Natural killer cell treated with Interleukin-12 subunit alpha and Interleukin-12 subunit beta and Interleukin-15 and Interleukin-18, amount 100 ng/mL, for 72 hours (primary cell): ENCODE measurements around the gene P2RY2. TPM values are rescaled to one million over a fixed set of nuclear protein-coding genes. Genes with fewer than 3 reads are reported as not detected.

Experiments used
- ATAC-seq, 2 donors: fragments of 150-1000 bp; cut with Tn5 transposase in 1 of 2; sonication (Bioruptor Pico), chemical (Tn5 transposase) in 1 of 2; 2 replicates each; pipeline ENCODE4 v1.10.0; 2021
- DNase-seq: peaks from one replicate; pipeline ENCODE4 v3.0.0; 2022; ENCODE audit warnings: low spot score
- H3K27ac Mint-ChIP-seq, 2 donors: 1 replicate in 1 of 2; 2 replicates in 1 of 2; pipeline ENCODE4 v1.8.0; 2022; ENCODE audit warnings: mixed read lengths in 2 of 2, mild to moderate bottlenecking in 1 of 2, moderate library complexity in 1 of 2
- H3K27me3 Mint-ChIP-seq, 2 donors: 1 replicate in 1 of 2; 2 replicates in 1 of 2; pipeline ENCODE4 v1.8.0; 2022; ENCODE audit warnings: mixed read lengths in 2 of 2
- H3K36me3 Mint-ChIP-seq: one replicate; pipeline ENCODE4 v1.8.0; 2022; ENCODE audit warnings: mixed read lengths
- H3K4me1 Mint-ChIP-seq, 2 donors: 1 replicate in 1 of 2; 2 replicates in 1 of 2; pipeline ENCODE4 v1.8.0; 2022; ENCODE audit warnings: low read depth in 2 of 2, mixed read lengths in 2 of 2, mild to moderate bottlenecking in 1 of 2
- H3K4me3 Mint-ChIP-seq: one replicate; pipeline ENCODE4 v1.8.0; 2022; ENCODE audit warnings: mixed read lengths
- H3K9me3 Mint-ChIP-seq: 2 replicates; pipeline ENCODE4 v1.8.0; 2022; ENCODE audit warnings: mixed read lengths
- total RNA-seq, 2 donors: library from RNA; stranded (reverse); gene quantifications; one replicate each; pipeline ENCODE4 v1.2.3, GENCODE V29; 2022

Gene P2RY2
- under 1 TPM in 1 of 2 donors, not detected in 1; 0.20 TPM for total RNA-seq

DNA sequence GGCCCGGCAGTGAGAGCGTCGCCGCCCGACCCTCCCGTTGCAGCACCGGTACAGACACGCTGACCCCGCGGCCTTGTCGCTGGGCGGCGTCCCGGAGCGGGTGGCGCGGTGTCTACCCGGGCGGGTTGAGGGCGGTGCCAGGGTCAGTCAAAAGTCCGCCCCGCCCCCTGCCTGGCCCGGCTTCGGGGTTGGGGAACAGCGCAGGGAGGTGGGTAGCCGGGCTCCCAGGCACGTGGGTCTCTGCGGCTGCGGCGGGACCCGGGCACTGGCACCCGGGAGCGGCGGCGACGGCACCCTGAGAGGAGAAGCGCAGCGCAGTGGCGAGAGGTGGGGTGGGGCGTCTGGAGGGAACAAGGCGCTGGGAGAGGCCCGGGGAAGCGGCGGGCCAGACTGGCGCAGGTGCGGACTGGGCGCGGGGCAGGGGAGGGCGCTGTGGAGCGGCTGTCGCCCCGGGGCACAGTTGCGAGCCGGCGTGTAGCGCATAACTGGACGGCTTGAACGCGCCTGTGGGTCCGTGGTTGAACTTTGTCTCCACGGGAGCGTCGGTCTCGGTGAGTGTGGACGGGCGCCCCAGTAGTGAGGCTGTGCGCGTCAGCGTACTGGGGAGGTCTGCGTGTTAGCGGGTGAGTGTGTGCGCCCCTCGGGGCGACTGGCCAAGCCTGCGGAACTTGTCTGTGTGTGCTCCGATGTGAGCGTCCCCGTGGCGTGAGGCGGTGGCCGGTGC is at the start of gene P2RY2:
TSS of gene P2RY2 (plus strand) at position 176 of the 724 bp plus-strand sequence. CDS start 15,879 bp downstream, outside the sequence.
- DNase-seq (peak; percentile 60), ATAC-seq (peak; percentile 76 to 80)
- H3K27ac Mint-ChIP-seq = no peak within 1 kb of the TSS
- peaks cover 17 to 20% of the 10 kb centered on the region in 2 donors for H3K27me3 Mint-ChIP-seq
- H3K9me3 Mint-ChIP-seq = no peaks in the 10 kb centered on the region
- peak within 1 kb of the TSS; percentile 63 for H3K4me3 Mint-ChIP-seq
- no peaks in the 10 kb centered on the region for H3K36me3 Mint-ChIP-seq
- peaks cover 0 to 6% of the 10 kb centered on the region in 2 donors for H3K4me1 Mint-ChIP-seq

DNA sequence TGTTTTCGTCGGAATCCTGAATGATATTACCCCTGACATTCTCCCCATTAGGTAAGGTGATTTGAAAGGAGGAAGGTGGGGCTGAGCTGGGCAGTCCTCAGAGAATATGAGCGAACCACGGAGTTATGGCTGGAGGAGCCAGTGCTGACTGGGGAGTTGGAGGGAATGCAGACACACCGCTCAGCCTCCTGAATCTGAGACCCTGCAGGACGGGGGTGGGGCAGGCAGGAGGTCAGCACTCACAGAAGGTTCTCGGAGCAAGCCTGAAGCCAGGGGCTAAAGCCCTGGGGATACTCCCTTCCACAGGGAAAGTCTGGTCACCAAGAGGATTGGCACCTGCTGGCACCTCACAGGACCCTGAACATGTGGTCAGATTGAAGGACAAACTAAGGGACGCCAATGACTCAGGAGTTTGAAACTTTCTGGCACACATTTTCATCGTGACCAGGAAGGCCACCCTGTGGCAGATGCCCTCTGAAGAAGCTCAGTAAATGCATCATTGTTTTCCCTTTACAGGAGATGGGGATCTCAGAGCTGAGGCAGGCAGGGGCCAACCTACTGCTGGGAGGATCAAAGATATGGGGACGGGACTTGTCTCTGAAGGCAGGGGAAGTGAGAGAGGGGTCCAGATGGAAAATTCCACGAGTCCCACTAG is 49.0 kb upstream of the P2RY2 start:
- H3K36me3 Mint-ChIP-seq = no peaks in the 10 kb centered on the region
- H3K9me3 Mint-ChIP-seq = no peaks in the 10 kb centered on the region
- H3K4me1 Mint-ChIP-seq = peaks cover 0 to 2% of the 10 kb centered on the region in 2 donors
- H3K27me3 Mint-ChIP-seq = no peaks in the 10 kb centered on the region
- no peak for ATAC-seq
- H3K4me3 Mint-ChIP-seq = no peak overlapping the region
- no peak for DNase-seq
- H3K27ac Mint-ChIP-seq = peak overlapping the region in 1 of 2 donors; percentile 1

DNA sequence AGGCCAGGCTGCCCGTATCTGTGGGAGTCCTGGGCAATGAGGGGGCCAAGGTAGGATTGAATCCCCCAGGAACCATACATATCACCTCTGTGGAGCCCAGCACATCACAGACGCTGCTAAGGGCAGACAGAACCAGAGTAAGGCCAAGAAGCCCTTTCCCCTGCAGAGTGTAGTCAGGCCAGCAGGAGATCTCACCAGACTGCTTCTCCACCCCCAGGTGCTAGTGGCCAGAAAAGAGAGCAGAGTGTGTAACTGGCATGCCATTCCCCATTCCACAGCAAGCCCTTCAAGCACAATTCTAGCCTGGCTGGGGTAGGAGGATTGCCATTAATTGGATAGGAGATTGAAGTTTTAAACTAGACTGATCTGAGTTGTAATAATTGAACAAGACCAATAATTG is 47.9 kb upstream of the P2RY2 start:
- peaks cover 2 to 6% of the 10 kb centered on the region in 2 donors for H3K4me1 Mint-ChIP-seq
- ATAC-seq (no peak), DNase-seq (no peak)
- H3K4me3 Mint-ChIP-seq = no peak overlapping the region
- peak overlapping the region in 1 of 2 donors; percentile 8 for H3K27ac Mint-ChIP-seq
- no peaks in the 10 kb centered on the region for H3K36me3 Mint-ChIP-seq
- H3K9me3 Mint-ChIP-seq = no peaks in the 10 kb centered on the region
- no peaks in the 10 kb centered on the region for H3K27me3 Mint-ChIP-seq

DNA sequence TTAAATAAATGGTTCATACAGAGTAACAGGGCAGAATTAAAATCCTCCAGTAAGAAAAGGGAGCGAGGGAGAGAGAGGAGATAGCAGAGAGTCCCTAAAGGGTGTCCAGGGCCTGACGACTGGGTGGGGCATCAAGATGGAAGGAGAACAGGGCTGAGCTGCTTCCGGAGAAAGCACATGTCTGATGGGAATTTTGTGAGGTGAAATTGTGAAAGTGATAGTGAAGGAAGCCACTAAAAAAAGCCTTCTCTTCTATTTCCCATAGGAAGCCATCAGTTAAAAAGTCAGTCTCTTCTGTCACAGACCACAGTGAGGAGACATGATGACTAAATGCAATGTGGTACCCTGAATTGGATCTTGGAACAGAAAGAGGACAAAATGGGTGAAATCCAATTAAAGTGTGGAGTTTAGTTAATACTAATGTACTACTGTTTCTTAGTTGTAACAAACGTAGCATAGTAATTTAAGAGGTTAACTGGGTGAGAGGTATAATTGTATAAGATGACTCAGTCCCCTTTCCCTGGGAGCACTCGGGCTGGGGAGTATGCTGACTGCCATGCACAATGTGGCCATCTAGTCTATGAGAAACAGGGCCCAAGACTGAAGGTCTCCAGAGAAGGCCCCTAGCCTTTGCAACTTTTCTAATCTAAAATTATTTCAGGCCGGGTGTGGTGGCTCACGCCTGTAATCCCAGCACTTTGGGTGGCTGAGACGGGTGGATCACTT is 46.5 kb upstream of the P2RY2 start:
- Mint-ChIP-seq H3K9me3 (no peaks in the 10 kb centered on the region), H3K4me3 (no peak overlapping the region), H3K27ac (peak overlapping the region in 1 of 2 donors; percentile 8), H3K27me3 (no peaks in the 10 kb centered on the region), H3K36me3 (no peaks in the 10 kb centered on the region), H3K4me1 (peaks cover 6% of the 10 kb centered on the region in 2 donors)
- DNase-seq = no peak
- ATAC-seq = no peak

DNA sequence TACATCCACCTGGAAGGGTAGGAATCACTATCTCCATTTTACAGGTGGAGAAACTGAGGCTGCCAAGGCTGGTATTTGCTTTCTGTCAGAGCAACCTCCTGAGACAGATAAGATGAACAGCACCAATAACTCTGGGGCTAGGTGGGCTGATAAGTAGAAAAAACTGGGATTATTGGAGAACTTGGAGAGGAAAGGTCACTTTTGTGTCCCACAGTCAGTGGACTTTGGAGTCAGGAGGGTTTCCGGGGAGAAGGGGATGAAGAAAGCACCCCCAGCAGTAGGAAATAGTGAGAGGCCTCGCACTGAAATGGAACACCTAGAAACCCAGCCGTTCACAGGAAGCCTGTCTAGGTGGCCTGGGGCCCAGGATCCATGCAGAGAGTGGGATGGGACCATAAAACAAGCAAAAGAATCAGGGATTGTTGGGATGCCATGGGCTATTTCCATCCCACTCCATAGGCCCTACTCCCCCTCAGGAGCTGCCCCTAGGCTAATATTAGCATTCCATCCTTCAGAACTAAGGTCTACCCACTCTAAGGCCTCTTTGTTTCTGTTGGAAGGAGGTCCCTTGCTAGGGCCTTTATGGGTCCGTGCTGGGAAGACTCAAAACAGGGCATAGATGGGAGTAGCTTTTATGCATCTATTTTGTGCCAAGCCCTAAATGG is 45.0 kb upstream of the P2RY2 start:
- H3K36me3 Mint-ChIP-seq = no peaks in the 10 kb centered on the region
- H3K27ac Mint-ChIP-seq = peak overlapping the region in 1 of 2 donors; percentile 24
- peaks cover 8 to 13% of the 10 kb centered on the region in 2 donors for H3K4me1 Mint-ChIP-seq
- peaks cover 0 to under 1% of the 10 kb centered on the region in 2 donors for H3K27me3 Mint-ChIP-seq
- DNase-seq (no peak), ATAC-seq (no peak)
- H3K9me3 Mint-ChIP-seq = no peaks in the 10 kb centered on the region
- no peak overlapping the region for H3K4me3 Mint-ChIP-seq

DNA sequence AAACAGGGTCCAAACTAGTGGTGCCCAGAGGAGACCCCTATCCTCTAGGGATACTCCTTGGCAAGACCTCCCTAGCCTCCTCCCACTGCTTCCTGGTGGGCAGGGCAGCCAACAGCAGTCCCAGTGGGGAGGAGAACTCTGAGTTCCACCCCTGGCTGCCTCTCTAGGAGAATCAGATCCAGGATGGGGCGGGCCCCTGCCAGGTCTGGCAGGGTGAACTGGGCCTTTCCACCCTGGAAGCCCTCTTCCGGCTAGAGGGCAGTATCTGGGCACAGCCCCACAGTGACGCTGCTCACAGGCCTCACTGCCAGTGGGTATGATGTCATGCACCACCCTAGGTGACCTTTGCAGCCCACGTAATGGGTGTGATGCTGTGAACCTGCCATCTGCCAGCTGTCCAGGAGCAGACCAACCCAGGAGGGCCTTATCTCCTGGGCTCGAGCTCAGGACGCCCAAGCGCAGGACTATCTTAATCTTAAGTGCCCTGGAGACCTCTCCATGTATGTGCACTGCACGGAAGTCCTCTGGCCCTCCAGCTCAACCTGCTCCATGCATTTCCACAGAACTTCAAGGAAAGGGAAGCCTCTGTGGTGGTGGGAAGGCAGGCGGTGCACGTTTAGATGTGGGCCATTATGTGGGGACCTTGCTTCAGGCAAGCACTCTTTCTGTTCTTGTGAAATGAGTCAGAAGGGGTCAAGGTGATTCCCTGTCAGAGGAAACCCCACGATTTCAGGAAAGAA is 44.2 kb upstream of the P2RY2 start:
- ATAC-seq = no peak
- peak overlapping the region in 1 of 2 donors; percentile 51 for H3K27ac Mint-ChIP-seq
- H3K27me3 Mint-ChIP-seq = peaks cover 0 to 3% of the 10 kb centered on the region in 2 donors
- H3K4me3 Mint-ChIP-seq = no peak overlapping the region
- H3K9me3 Mint-ChIP-seq = no peaks in the 10 kb centered on the region
- no peaks in the 10 kb centered on the region for H3K36me3 Mint-ChIP-seq
- no peak for DNase-seq
- H3K4me1 Mint-ChIP-seq = peaks cover 11 to 16% of the 10 kb centered on the region in 2 donors

DNA sequence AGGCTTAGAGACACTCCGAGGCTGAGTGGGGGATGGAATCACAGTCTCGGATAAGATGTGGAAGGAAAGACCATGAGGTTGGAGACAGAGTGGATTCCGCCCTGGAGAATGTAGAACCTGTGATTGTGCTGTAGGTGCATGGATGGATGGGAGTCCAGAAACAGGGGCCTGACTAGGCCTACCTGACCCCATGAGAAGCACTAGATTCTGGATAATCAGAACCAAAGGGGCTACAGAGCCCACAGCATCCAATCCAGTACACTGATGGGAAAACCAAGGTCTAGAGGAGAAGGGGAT is 43.6 kb upstream of the P2RY2 start:
- ATAC-seq (no peak), DNase-seq (no peak)
- Mint-ChIP-seq H3K27me3 (peaks cover 0 to 3% of the 10 kb centered on the region in 2 donors), H3K36me3 (no peaks in the 10 kb centered on the region), H3K4me3 (no peak overlapping the region), H3K4me1 (peaks cover 11 to 16% of the 10 kb centered on the region in 2 donors), H3K9me3 (no peaks in the 10 kb centered on the region), H3K27ac (peak overlapping the region in 1 of 2 donors; percentile 51)

DNA sequence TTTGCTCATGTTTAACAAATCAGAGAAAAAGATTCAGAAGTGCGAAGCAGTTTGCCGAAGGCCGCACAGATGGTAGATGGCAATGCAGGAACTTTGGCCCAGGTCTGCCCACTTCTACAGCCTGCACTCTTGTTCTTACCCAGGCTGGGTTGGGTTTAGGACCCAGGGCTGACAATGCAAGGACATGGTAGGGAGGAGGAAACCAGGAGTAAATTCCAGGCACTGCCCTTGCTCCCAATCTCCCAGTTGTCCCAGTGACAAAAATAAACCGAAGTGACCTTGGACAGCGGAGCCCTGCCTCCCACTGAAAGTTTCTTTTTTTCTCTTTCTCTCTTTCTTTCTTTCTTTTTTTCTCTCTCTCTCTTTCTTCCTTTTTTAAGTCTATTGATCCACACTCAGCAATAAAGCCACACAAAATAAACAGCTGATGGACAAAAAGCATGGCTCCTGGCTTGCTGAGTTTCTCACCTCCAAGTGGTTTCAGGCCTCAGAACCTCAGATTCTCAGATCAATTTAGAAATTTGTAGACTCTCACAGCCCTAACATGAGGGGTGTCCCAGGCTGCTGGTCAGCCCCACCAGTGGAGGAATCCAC is 42.4 kb upstream of the P2RY2 start:
- no peak for ATAC-seq
- no peak for DNase-seq
- Mint-ChIP-seq H3K27me3 (peaks cover 0 to 3% of the 10 kb centered on the region in 2 donors), H3K9me3 (no peaks in the 10 kb centered on the region), H3K36me3 (no peaks in the 10 kb centered on the region), H3K27ac (peak overlapping the region in 1 of 2 donors; percentile 29), H3K4me1 (peaks cover 11 to 16% of the 10 kb centered on the region in 2 donors), H3K4me3 (no peak overlapping the region)

DNA sequence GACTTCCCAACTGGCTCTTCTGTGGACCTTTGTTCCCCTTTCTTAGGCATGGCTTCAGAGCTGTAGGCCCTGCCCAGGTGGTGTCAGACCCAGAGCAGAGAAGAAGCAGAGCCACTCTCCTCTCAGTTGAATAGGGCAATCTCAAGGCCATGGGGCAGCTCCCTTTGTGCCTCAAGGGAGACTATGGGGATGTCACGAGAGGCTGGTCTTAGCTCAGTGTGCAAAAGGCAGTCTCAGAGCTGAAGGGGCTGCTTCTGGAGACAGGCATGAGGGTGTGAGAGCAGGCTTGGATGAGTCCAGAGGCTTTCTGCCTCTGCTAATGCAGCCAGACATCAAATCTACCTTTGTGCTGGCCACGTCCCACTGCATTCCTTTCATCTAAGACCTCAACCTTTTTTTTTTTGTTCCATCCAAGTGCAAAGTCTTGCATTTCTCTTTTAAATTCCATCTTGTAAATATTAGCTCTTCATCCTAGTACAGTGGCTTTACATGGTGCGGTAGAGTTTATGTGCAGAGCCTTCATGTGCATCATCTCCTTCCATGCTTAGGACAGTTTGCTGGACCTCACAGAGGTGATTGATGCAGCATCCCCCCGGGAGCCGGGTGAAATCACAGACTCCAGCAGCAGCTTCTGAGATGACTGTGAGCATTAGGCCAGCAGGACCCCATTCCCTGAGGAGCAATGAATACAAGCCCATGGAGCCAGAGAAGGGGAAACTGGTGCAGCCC is 41.8 kb upstream of the P2RY2 start:
- Mint-ChIP-seq H3K4me1 (peaks cover 11 to 16% of the 10 kb centered on the region in 2 donors), H3K9me3 (no peaks in the 10 kb centered on the region), H3K4me3 (no peak overlapping the region), H3K27me3 (peaks cover 0 to 5% of the 10 kb centered on the region in 2 donors), H3K27ac (peak overlapping the region in 1 of 2 donors; percentile 29), H3K36me3 (no peaks in the 10 kb centered on the region)
- ATAC-seq = no peak
- DNase-seq = no peak

DNA sequence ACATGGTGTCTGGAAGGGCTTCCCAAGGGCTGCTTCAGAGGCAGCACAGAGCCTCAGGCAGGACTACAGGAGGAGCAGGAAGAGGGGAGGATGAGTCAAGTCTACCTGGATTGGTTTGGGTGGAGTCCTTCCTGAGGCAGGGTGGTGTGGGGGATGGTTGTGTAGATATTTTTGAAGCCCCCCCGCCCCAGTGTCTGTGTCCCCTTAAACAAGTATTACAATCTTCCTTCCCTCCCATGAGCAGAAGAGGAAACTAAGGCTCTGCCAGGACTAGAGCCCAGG is 41.3 kb upstream of the P2RY2 start:
- Mint-ChIP-seq H3K27me3 (peaks cover 0 to 5% of the 10 kb centered on the region in 2 donors), H3K4me1 (peaks cover 11 to 16% of the 10 kb centered on the region in 2 donors), H3K4me3 (no peak overlapping the region), H3K27ac (peak overlapping the region in 1 of 2 donors; percentile 29), H3K36me3 (no peaks in the 10 kb centered on the region), H3K9me3 (no peaks in the 10 kb centered on the region)
- no peak for DNase-seq
- no peak for ATAC-seq

DNA sequence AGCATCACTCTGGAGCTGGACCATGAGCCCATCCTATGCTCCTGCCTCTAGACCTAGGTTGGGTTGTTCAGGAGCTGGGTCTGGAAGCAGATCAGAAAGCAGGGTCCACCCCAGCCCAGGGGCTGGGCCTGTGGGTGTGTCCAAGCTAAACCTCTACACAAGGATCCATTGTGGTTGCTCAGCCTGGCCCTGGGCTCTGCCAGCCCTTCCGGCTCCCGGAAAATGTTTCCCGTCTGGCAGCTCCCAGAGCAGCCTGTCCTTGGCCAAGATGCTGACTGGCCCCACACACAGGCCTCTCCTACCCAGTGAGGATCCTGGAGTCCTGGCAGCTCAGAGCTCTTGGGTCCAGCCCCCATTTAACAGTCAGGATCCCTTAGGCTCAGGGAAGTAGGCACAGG is 40.7 kb upstream of the P2RY2 start:
- Mint-ChIP-seq H3K27ac (peak overlapping the region in 1 of 2 donors; percentile 59), H3K4me1 (peaks cover 11 to 16% of the 10 kb centered on the region in 2 donors), H3K36me3 (no peaks in the 10 kb centered on the region), H3K27me3 (peaks cover 0 to 5% of the 10 kb centered on the region in 2 donors), H3K4me3 (no peak overlapping the region), H3K9me3 (no peaks in the 10 kb centered on the region)
- DNase-seq (no peak), ATAC-seq (no peak)

DNA sequence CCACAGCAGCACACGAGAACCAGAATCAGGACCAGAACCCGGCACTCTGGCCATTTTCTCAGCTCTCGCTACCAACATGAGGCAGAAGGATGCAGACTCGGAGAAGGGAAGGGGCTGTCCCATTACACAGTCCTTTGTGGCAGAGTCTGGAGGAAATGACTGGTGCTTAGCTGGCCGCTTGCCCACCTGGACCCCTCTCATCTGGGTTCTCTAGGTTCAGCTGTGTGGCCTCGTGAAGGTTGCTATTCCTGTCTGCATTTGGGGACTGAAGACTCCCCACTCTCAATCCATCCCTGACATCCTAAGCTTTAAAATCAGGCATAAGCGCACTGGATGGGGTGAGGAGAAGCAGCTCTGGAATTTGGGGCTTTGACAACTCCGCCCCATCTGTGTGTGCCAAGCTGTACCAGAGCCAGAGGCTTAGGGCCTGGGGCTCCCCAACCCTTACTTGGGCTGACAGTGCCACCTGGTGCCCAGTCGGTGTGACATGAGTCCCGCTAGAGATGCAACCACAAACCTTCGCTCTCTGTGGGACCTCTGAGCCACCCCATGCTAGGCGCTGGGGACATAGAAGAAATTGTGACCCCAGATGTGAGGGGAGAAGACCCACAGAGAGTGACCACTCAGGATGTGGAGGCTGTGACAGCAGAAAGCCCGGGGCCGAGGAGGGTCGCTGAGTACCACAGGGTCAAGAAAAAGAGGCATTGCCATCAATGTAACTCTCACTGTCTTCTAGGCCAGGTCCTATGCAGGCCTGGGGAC is 40.1 kb upstream of the P2RY2 start:
- H3K4me3 Mint-ChIP-seq = no peak overlapping the region
- peaks cover 3 to 5% of the 10 kb centered on the region in 2 donors for H3K27me3 Mint-ChIP-seq
- peak overlapping the region in 1 of 2 donors; percentile 84 for H3K27ac Mint-ChIP-seq
- H3K9me3 Mint-ChIP-seq = no peaks in the 10 kb centered on the region
- no peaks in the 10 kb centered on the region for H3K36me3 Mint-ChIP-seq
- peak; percentile 92 to 94 for ATAC-seq
- peaks cover 11 to 16% of the 10 kb centered on the region in 2 donors for H3K4me1 Mint-ChIP-seq
- peak; percentile 83 for DNase-seq
